HepG2 (cell line): ENCODE data around the gene PCSK6. TPM values are rescaled to one million over a fixed set of nuclear protein-coding genes. Genes with fewer than 3 reads are reported as not detected.

Source experiments
- ATAC-seq: fragments of 200-7000 bp; cut with Tn5 transposase; 3 replicates; pipeline ENCODE4 v1.9.1; 2020; ENCODE audit warnings: mild to moderate bottlenecking, moderate library complexity
- BruUV-seq: library from RNA; stranded (reverse); fragments of 400-500 nt; replicated peaks from 2 replicates; lab custom pipeline; 2021; lab: Mats Ljungman, UMichigan
- CTCF ChIA-PET: fragments of 300-600 bp; formaldehyde crosslinking; extraction: SDS; loops from one replicate; lab custom pipeline; 2021; ENCODE audit warnings: low total read pairs, inconsistent platforms, low intra/inter-chr PET ratio; lab: Yijun Ruan, JAX
- POLR2A ChIA-PET: fragments of 350-600 bp; sonication (Branson Sonifier 250); formaldehyde crosslinking; loops from one replicate; lab custom pipeline; 2020; ENCODE audit warnings: antibody characterized with exemption, inconsistent platforms; lab: Yijun Ruan, JAX
- DNase-seq: peaks from one replicate; pipeline ENCODE4 v3.0.0-alpha.2; 2015; ENCODE audit warnings: low spot score
- FAIRE-seq: peaks from 3 replicates; lab custom pipeline; 2011; peaks lifted over from hg19 to GRCh38; lab: Jason Lieb, UNC
- H2AFZ ChIP-seq: one replicate; pipeline ENCODE4 v1.6.1; 2011; ENCODE audit warnings: low read length, inconsistent platforms
- H3K27ac ChIP-seq: fragments of 300-600 bp; 3 replicates; pipeline ENCODE4 v1.8.0; 2011; ENCODE audit warnings: mixed run types, mild to moderate bottlenecking, mixed read lengths, low read length, inconsistent platforms; ENCODE audit not compliant: insufficient read depth; ENCODE audit errors: extremely low read length
- H3K27me3 ChIP-seq, 2 experiments: fragments of 200-600 bp in 1 of 2; 2 replicates in 1 of 2; 3 replicates in 1 of 2; pipeline versions ENCODE4 v1.6.0 to v1.8.0; 2011; ENCODE audit warnings: low read length in 2 of 2, mild to moderate bottlenecking in 2 of 2, moderate library complexity in 2 of 2, inconsistent platforms in 1 of 2; ENCODE audit not compliant: insufficient read depth in 2 of 2, control insufficient read depth in 1 of 2
- H3K36me3 ChIP-seq, 2 experiments: fragments of 200-600 bp in 1 of 2; replicated peaks in 1 of 2; 2 replicates in 1 of 2; 3 replicates in 1 of 2; pipeline versions ENCODE4 v1.5.1 to v1.8.0; 2011; ENCODE audit warnings: low read length in 2 of 2, inconsistent platforms in 1 of 2; ENCODE audit not compliant: insufficient read depth in 2 of 2, control insufficient read depth in 1 of 2
- H3K4me1 ChIP-seq: 2 replicates; pipeline ENCODE4 v1.5.1; 2012; ENCODE audit warnings: low read length, inconsistent platforms; ENCODE audit not compliant: insufficient read depth
- H3K4me2 ChIP-seq: 2 replicates; pipeline ENCODE4 v1.6.0; 2011; ENCODE audit warnings: low read depth, low read length, inconsistent platforms
- H3K4me3 ChIP-seq, 3 experiments: fragments of 200-600 bp in 1 of 3; sonication (generic), shearing (Covaris generic) in 1 of 3; replicated peaks in 1 of 3; 2 replicates each; pipeline ENCODE4 v1.5.1; 2011 to 2016; ENCODE audit warnings: low read length in 3 of 3, inconsistent platforms in 2 of 3, low read depth in 2 of 3, mild to moderate bottlenecking in 2 of 3, control low read depth in 1 of 3, mixed read lengths in 1 of 3; ENCODE audit not compliant: insufficient read depth in 1 of 3
- H3K79me2 ChIP-seq: one replicate; pipeline ENCODE4 v1.6.1; 2011; ENCODE audit warnings: low read length, inconsistent platforms; ENCODE audit not compliant: insufficient read depth
- H3K9ac ChIP-seq: 2 replicates; pipeline ENCODE4 v1.6.0; 2011; ENCODE audit warnings: mild to moderate bottlenecking, low read depth, low read length, inconsistent platforms; ENCODE audit not compliant: insufficient read depth
- H3K9me3 ChIP-seq: 2 replicates; pipeline ENCODE4 v1.5.1; 2012; ENCODE audit warnings: mild to moderate bottlenecking, low read length
- H4K20me1 ChIP-seq: 2 replicates; pipeline ENCODE4 v1.6.0; 2011; ENCODE audit warnings: inconsistent platforms, mild to moderate bottlenecking, low read length, moderate library complexity; ENCODE audit not compliant: insufficient read depth
- FOXA1 ChIP-seq, 2 experiments: fragments of 450-650 bp in 1 of 2; sonication (generic) in 1 of 2; formaldehyde crosslinking in 1 of 2; IDR thresholded peaks; 2 replicates each; pipeline versions ENCODE4 v1.4.0 to v1.6.1; 2016 to 2020; ENCODE audit warnings: missing genetic modification reagents in 1 of 2
- GATA4 ChIP-seq: sonication (generic); IDR thresholded peaks from 2 replicates; pipeline ENCODE4 v1.6.1; 2016; ENCODE audit warnings: antibody characterized with exemption, low read depth, borderline replicate concordance
- MYNN ChIP-seq: sonication (generic); formaldehyde crosslinking; IDR thresholded peaks from 2 replicates; pipeline ENCODE4 v1.4.0; 2020; ENCODE audit warnings: mild to moderate bottlenecking, low read depth, missing genetic modification reagents
- SALL2 ChIP-seq: sonication (generic); formaldehyde crosslinking; IDR thresholded peaks from 2 replicates; pipeline ENCODE4 v1.8.1; 2023; ENCODE audit warnings: mild to moderate bottlenecking, missing genetic modification reagents, inconsistent platforms
- SIX1 ChIP-seq: sonication (generic); formaldehyde crosslinking; IDR thresholded peaks from 2 replicates; pipeline ENCODE4 v1.4.0; 2020; ENCODE audit warnings: missing genetic modification reagents, borderline replicate concordance
- XBP1 ChIP-seq: sonication (generic); formaldehyde crosslinking; IDR thresholded peaks from 2 replicates; pipeline ENCODE4 v1.5.0; 2020; ENCODE audit warnings: missing genetic modification reagents
- ZBTB38 ChIP-seq: sonication (generic); formaldehyde crosslinking; IDR thresholded peaks from 2 replicates; pipeline ENCODE4 v1.5.1; 2020; ENCODE audit warnings: mild to moderate bottlenecking, missing genetic modification reagents
- ZNF441 ChIP-seq: sonication (generic); formaldehyde crosslinking; IDR thresholded peaks from 2 replicates; pipeline ENCODE4 v1.7.0; 2021; ENCODE audit warnings: missing genetic modification reagents, borderline replicate concordance
- ZNF672 ChIP-seq: sonication (generic); formaldehyde crosslinking; IDR thresholded peaks from 2 replicates; pipeline ENCODE4 v1.8.1; 2022; ENCODE audit warnings: missing genetic modification reagents
- ZNF704 ChIP-seq: sonication (generic); formaldehyde crosslinking; IDR thresholded peaks from 2 replicates; pipeline ENCODE4 v1.8.1; 2023; ENCODE audit warnings: mild to moderate bottlenecking, inconsistent platforms, moderate library complexity, missing genetic modification reagents, borderline replicate concordance
- WGBS: methylation state at CpG from one replicate; pipeline ENCODE4 v1.1.6; 2017; ENCODE audit warnings: low lambda C conversion rate; 5-methylcytosine and 5-hydroxymethylcytosine counted together
- in situ Hi-C: cut with HindIII; loops from 2 replicates; pipeline ENCODE4 v1.10.0; 2017; ENCODE audit warnings: low pct_unique_long_range_greater_than_20kb; ENCODE audit not compliant: extremely low pct_ligation_motif_present
- intact Hi-C: fragments of 100-400 bp; cut with micrococcal nuclease; formaldehyde crosslinking; loops from one replicate; pipeline ENCODE4 v1.10.0; 2022; ENCODE audit not compliant: unreplicated experiment
- polyA plus RNA-seq, 8 experiments: library from polyadenylated mRNA; depleted of rRNA in 3 of 8; stranded (reverse) in 7 of 8; unstranded in 1 of 8; fragments of >200 nt; fragmentation: Illumina TruSeq in 4 of 8; extraction: Trizol in 4 of 8; gene quantifications; 2 replicates each; pipeline versions ENCODE4 v1.2.1 to v1.2.3, GENCODE V29; 2011 to 2016; ENCODE audit warnings: low read depth in 4 of 8, missing spikeins in 1 of 8, mixed read lengths in 1 of 8; ENCODE audit not compliant: insufficient read depth in 1 of 8
- total RNA-seq, 5 experiments: library from RNA; depleted of rRNA; stranded (reverse); fragments of >200 nt; fragmentation: Illumina TruSeq; extraction: Trizol; gene quantifications; 2 replicates each; pipeline ENCODE4 v1.2.3, GENCODE V29; 2016; ENCODE audit warnings: low read depth in 1 of 5
- TF ChIP-seq, protein P1 (sequence below): IDR thresholded peaks from 2 replicates; pipeline ENCODE4 v1.6.1; 2016; ENCODE audit warnings: control low read depth
- TF ChIP-seq, protein P2 (sequence below): sonication (generic); formaldehyde crosslinking; IDR thresholded peaks from 2 replicates; pipeline ENCODE4 v1.5.1; 2020; ENCODE audit warnings: missing genetic modification reagents, mild to moderate bottlenecking, borderline replicate concordance
- TF ChIP-seq, protein P3 (sequence below): sonication (generic); formaldehyde crosslinking; IDR thresholded peaks from 2 replicates; pipeline ENCODE4 v1.4.0; 2020; ENCODE audit warnings: missing genetic modification reagents

PCSK6 gene
- total and polyA plus RNA-seq, 2 of the 13 experiments (the other 11 are each of a cell fraction or from before 2014, with no cell fraction given): 56.5 to 155 TPM

- no TSS peak for BruUV-seq
- Histone ChIP-seq H3K4me3 (no peak overlapping the region), H3K4me2 (no peak overlapping the region), H3K9ac (no peak overlapping the region), H2AFZ (no peak overlapping the region), H3K4me1 (no peaks in the 10 kb centered on the region), H3K79me2 (no peaks in the 10 kb centered on the region), H3K27ac (no peak overlapping the region), H3K27me3 (no peaks in the 10 kb centered on the region), H4K20me1 (peaks cover 4% of the 10 kb centered on the region; the same call in 1 of the 2 replicates), H3K9me3 (no peaks in the 10 kb centered on the region), H3K36me3 (peaks cover 21 to 74% of the 10 kb centered on the region in 2 experiments; a peak in 4 of 5 replicates)
- POLR2A ChIA-PET: no interaction called here
- no peak for TF ChIP-seq SIX1 (CRISPR knock-in tag)
- TF ChIP-seq SALL2 (CRISPR knock-in tag): no peak
- TF ChIP-seq ZNF704 (CRISPR knock-in tag): no peak
- TF ChIP-seq, protein P1, sequence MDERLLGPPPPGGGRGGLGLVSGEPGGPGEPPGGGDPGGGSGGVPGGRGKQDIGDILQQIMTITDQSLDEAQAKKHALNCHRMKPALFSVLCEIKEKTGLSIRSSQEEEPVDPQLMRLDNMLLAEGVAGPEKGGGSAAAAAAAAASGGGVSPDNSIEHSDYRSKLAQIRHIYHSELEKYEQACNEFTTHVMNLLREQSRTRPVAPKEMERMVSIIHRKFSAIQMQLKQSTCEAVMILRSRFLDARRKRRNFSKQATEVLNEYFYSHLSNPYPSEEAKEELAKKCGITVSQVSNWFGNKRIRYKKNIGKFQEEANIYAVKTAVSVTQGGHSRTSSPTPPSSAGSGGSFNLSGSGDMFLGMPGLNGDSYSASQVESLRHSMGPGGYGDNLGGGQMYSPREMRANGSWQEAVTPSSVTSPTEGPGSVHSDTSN (CRISPR knock-in tag): no peak
- no peak for TF ChIP-seq FOXA1 (IDR thresholded peaks at IDR 0.05)
- TF ChIP-seq FOXA1 (CRISPR knock-in tag; IDR thresholded peaks at IDR 0.05): no peak
- TF ChIP-seq, protein P2, sequence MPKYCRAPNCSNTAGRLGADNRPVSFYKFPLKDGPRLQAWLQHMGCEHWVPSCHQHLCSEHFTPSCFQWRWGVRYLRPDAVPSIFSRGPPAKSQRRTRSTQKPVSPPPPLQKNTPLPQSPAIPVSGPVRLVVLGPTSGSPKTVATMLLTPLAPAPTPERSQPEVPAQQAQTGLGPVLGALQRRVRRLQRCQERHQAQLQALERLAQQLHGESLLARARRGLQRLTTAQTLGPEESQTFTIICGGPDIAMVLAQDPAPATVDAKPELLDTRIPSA (CRISPR knock-in tag): no peak
- TF ChIP-seq MYNN: no peak
- TF ChIP-seq ZBTB38 (CRISPR knock-in tag): no peak
- TF ChIP-seq ZNF672 (CRISPR knock-in tag): no peak
- TF ChIP-seq, protein P3, sequence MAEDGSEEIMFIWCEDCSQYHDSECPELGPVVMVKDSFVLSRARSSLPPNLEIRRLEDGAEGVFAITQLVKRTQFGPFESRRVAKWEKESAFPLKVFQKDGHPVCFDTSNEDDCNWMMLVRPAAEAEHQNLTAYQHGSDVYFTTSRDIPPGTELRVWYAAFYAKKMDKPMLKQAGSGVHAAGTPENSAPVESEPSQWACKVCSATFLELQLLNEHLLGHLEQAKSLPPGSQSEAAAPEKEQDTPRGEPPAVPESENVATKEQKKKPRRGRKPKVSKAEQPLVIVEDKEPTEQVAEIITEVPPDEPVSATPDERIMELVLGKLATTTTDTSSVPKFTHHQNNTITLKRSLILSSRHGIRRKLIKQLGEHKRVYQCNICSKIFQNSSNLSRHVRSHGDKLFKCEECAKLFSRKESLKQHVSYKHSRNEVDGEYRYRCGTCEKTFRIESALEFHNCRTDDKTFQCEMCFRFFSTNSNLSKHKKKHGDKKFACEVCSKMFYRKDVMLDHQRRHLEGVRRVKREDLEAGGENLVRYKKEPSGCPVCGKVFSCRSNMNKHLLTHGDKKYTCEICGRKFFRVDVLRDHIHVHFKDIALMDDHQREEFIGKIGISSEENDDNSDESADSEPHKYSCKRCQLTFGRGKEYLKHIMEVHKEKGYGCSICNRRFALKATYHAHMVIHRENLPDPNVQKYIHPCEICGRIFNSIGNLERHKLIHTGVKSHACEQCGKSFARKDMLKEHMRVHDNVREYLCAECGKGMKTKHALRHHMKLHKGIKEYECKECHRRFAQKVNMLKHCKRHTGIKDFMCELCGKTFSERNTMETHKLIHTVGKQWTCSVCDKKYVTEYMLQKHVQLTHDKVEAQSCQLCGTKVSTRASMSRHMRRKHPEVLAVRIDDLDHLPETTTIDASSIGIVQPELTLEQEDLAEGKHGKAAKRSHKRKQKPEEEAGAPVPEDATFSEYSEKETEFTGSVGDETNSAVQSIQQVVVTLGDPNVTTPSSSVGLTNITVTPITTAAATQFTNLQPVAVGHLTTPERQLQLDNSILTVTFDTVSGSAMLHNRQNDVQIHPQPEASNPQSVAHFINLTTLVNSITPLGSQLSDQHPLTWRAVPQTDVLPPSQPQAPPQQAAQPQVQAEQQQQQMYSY (CRISPR knock-in tag): no peak
- no peak for TF ChIP-seq ZNF441
- TF ChIP-seq XBP1 (CRISPR knock-in tag): no peak
- TF ChIP-seq GATA4: no peak
- DNase-seq (no peak), ATAC-seq (no peak; the same call in 2 of the 3 replicates), FAIRE-seq (no peak)
- intact Hi-C loops: no loop called here
- 97% methylated on average over 4 of the region's 9 CpGs for WGBS
- in situ Hi-C loops: no loop called here
- CTCF ChIA-PET: no interaction called here
Measured at GRCh38 chr15:101359365-101359947, 130.1 kb downstream of the PCSK6 start.
